GM19035 (cell line): ENCODE data around the gene SPIB.
"Not testable (repeated sequence)": the region's sequence is repeated elsewhere in the genome, so short reads cannot be mapped to it uniquely, and the experiment has no call there.

Source experiments
- ATAC-seq: cut with Tn5 transposase; IDR thresholded peaks from one replicate; pipeline ENCODE4 v1.9.1; 2021; ENCODE audit not compliant: unreplicated experiment

SPIB gene

DNA sequence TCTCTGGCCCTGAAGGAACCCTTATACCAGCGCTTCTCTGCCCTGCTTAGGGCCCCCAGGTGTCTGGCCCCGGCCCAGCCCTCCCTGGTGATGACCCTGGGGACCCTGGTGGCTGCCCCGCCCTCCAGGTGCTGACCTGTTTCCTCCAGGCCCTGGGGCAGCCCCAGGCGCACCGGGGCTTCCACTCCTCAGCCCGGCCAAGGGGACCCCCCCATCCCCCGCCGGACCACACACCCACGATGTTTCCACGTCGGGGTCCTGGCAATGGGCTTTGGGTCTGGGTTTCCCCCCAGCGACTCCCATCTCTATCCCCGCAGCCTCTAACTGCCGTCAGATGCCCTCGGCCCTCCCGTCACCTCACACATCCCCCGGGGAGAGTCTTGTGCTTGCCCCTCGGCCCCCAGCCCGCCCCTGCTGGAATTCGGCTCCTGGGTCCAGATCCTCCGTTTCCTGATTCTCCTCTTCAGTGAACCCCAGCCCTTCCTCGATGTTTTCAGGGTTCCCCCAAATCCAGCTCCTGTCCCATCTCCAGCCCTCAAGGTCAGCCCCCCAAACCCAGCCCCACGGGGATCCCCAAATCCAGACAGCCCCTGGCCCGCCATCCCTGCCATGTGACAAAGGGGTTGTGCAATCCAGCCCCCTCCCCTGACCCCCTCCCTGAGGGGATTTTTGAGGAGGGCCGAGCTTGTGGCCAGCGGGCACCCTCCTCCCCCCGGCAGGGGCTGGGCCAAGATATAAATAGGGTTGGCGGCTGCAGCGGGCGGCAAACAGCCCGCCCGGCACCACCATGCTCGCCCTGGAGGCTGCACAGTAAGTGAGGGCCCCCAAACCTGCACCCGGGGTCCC, at the start of gene SPIB:
SPIB (plus strand) TSS at position 763 of the 846 bp plus-strand sequence; CDS start at position 788, 25 bp downstream.
- ATAC-seq: no peak

DNA sequence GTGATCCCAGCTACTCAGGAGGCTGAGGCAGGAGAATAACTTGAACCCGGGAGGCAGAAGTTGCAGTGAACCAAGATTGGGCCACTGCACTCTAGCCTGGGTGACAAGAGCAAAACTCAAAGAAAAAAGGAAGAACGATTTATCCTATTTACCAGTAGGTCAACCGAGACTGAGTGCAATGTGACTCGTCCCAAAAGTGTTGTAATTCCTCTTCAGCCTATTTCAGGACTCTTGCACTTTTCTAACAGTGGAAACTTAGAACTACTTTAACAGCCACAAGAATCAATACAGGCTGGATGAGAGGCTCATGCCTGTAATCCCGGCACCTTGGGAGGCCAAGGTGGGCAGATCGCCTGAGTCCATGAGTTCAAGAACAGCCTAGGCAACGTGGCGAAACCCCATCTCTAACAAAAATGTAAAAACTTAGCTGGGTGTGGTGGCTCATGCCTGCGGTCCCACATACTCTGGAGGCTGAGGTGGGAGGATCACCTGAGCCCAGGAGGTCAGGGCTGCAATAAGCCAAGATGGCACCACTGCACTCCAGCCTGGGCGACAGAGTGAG, 46.7 kb upstream of the SPIB start:
- no peak for ATAC-seq

DNA sequence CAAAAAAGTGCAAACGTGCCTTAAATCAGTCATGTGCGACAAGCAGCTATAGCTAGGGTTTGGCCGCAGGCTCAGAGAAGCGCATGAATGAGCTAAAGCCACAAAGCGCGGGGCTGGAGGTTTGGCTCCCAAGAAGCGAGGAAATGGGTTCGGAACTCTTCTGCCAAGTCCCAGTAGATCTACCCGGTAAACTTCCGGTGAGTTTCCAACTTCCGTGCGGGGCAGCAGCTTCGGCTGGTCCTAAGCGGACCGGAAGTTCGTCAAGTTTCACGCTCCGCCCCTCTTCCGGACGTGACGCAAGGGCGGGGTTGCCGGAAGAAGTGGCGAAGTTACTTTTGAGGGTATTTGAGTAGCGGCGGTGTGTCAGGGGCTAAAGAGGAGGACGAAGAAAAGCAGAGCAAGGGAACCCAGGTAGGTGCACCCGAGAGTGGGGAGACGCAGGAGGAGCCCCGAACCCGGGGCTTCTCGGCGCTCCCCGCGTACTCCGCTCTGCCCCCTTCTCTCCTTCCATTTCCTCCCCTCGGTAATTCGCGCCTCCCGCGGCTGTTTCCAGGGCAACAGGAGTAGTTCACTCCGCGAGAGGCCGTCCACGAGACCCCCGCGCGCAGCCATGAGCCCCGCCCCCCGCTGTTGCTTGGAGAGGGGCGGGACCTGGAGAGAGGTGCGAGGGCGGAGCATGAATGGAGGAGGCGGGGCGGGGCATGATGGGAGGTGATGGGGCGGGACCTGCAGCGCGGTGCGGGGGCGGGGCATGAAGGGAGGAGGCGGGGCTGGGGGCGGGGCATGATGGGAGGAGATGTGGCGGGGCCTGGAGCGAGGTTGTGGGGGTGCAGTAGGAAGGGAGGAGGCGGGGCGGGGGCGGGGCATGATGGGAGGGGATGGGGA, 42.3 kb upstream of the SPIB start, which contains the start of gene NR1H2:
NR1H2 (plus strand) TSS at position 292 of the 885 bp plus-strand sequence. CDS start 1,149 bp downstream, outside the sequence.
- ATAC-seq: peak; percentile 87

DNA sequence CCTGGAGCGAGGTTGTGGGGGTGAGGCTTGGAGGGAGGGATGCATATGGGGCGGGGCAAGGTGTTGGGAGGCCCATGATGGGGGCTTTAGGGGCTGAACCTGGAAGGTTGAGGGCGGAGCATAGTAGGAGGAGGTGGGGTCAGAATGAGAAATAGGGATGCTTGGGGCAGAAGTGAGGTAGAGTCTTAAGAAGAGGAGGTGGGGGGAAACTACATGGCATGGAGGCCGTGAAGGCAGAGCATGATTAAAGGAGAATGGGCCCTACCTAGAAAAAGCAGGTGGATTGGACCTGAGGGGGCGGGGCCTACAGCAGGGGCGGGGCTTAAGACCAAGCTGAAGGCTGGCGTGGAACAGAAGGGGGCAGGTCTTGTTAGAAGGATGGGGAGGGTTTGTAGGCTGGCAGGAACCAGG, 41.7 kb upstream of the SPIB start:
- ATAC-seq: no peak

DNA sequence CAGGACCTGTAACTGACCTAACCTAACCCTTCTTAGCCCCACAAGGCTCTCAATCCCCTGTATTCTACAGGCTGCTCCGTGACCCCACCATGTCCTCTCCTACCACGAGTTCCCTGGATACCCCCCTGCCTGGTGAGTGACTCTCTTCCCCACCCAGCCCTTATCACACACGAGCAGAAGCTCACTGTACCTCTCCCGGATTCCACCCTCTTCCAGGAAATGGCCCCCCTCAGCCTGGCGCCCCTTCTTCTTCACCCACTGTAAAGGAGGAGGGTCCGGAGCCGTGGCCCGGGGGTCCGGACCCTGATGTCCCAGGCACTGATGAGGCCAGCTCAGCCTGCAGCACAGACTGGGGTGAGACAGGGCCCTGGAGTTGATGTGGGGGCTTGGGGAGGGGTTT, 41.2 kb upstream of the SPIB start:
- no peak for ATAC-seq

DNA sequence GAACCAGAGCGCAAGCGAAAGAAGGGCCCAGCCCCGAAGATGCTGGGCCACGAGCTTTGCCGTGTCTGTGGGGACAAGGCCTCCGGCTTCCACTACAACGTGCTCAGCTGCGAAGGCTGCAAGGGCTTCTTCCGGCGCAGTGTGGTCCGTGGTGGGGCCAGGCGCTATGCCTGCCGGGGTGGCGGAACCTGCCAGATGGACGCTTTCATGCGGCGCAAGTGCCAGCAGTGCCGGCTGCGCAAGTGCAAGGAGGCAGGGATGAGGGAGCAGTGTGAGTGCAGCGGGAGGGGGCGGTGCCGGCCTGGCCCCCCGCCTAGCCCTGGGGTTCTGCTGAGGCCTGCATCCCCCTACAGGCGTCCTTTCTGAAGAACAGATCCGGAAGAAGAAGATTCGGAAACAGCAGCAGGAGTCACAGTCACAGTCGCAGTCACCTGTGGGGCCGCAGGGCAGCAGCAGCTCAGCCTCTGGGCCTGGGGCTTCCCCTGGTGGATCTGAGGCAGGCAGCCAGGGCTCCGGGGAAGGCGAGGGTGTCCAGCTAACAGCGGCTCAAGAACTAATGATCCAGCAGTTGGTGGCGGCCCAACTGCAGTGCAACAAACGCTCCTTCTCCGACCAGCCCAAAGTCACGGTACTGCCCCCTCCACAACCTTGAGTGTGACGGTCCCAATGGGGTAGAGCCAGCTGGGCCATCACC, 40.4 kb upstream of the SPIB start:
- no peak for ATAC-seq

DNA sequence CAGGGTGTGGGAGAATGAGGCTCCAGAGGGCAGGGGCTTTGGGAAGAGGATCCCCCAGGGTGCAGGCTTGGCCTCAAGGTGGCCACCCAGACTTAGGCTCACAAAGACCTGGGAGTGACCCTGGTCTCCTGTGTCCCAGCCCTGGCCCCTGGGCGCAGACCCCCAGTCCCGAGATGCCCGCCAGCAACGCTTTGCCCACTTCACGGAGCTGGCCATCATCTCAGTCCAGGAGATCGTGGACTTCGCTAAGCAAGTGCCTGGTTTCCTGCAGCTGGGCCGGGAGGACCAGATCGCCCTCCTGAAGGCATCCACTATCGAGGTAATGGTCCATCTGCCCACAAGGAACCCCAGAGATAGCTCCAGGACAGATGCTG, 39.9 kb upstream of the SPIB start:
- no peak for ATAC-seq

DNA sequence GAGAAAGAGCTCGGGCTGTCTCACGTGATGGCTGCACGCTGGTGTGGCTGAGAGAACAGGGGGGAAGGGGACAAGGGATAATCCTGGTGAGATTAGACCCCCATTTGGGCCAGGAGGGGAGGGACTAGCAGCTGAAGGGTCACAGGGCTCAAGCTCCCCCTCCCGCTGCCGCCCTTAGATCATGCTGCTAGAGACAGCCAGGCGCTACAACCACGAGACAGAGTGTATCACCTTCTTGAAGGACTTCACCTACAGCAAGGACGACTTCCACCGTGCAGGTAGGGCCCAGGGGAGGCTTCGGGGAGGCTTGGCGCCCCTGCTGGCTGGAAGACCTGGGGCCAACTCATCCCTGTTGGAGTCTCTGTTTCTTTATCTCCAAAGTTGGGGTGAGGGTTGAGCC, 39.1 kb upstream of the SPIB start:
- ATAC-seq: no peak

DNA sequence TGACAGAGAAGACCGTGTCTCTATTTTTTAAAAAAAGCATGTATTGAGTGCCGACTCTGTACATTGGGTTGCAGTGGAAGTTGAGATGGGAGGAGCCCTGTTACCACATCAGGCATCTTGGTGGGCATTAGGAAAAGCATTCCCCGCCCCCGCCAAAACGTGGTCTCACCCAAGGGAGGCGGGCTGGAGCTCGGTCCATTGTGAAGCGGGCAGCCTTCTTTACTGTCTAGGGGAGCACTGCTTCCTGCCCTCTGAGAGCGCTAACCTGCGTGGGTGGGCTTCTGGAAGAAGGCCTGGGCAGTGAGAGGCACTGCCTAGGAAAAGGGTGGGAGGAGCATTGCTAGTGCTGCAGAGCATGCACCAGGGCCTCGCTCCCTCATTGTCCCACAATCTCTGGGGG, 38.6 kb upstream of the SPIB start:
- ATAC-seq: no peak

DNA sequence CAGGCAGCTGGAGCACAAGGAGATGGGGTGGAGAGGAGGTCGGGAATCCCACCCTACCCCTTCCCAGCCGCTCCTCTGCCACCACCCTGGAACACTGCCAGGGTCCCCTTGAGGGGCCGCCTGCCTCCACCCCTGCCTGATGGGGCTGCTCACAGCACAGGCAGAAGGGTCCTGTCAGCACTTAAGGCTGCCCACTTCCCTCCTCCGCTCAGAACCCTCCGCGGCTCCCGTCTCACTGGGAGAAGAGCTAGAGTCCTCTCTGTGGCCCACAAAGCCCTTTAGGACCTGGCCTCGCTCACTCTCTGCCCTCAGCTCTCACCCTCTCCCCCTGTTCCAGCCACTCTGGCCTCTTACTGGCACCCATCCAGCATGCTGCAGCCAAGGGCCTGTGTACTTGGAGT, 38.0 kb upstream of the SPIB start:
- no peak for ATAC-seq

DNA sequence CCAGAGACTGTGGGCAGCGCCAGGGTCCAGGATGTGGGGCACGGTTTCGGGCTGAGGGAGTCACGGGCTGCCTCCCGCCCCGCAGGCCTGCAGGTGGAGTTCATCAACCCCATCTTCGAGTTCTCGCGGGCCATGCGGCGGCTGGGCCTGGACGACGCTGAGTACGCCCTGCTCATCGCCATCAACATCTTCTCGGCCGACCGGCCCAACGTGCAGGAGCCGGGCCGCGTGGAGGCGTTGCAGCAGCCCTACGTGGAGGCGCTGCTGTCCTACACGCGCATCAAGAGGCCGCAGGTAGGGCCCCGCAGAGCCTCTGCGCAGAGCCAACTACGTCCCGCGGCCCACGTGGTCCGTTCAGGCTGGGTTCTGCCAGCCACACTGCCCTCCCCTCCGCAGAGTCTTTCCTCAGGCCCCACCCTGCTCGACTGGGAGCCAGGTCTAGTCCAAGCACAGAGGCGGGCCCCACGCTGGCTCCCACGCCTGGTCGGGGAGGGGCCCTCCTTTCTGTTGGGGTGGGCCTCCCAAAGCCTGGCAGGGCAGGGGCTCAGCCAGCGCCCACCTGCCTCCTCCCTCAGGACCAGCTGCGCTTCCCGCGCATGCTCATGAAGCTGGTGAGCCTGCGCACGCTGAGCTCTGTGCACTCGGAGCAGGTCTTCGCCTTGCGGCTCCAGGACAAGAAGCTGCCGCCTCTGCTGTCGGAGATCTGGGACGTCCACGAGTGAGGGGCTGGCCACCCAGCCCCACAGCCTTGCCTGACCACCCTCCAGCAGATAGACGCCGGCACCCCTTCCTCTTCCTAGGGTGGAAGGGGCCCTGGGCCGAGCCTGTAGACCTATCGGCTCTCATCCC, 36.6 kb upstream of the SPIB start:
- no peak for ATAC-seq

DNA sequence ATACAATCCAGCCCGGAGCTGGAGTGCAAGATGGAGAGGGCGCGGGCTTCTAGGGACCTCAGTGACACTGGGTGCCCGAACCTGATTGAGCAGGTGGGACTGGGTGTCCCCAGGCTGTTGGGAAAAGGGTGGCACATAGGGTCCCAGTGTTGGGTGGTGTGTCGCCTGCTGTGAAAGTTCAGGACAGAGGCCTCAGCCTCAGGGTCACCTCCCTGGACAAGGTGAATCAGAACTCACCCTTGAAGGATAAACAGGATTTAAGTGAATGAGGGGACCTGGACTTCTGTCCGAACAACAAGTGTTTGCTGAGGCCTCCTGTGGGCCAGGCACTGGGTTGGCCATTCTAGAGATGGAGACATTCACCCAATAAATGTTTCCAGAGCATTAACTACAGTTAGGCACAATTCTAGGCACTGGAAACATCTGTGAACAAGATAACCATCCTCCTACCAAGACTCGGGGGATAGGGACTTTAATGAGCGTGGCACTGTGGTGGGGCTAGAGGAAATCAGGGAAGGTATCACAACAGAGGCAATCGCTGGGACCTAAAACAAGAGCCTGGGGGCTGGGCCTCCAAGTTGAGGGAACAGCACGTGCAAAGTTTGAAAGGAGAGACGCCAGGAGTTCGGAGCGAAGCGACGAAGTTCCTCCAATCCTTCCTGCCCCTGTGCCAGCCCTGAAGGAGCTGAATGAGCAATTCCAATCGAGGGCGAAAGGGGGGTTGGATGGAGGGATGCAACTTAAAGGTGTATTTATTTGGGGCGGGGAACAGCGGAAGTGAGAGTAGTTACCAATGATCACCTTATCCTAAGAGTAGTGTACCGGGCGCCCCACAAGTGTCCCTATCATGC, 35.5 kb upstream of the SPIB start:
- ATAC-seq: no peak

DNA sequence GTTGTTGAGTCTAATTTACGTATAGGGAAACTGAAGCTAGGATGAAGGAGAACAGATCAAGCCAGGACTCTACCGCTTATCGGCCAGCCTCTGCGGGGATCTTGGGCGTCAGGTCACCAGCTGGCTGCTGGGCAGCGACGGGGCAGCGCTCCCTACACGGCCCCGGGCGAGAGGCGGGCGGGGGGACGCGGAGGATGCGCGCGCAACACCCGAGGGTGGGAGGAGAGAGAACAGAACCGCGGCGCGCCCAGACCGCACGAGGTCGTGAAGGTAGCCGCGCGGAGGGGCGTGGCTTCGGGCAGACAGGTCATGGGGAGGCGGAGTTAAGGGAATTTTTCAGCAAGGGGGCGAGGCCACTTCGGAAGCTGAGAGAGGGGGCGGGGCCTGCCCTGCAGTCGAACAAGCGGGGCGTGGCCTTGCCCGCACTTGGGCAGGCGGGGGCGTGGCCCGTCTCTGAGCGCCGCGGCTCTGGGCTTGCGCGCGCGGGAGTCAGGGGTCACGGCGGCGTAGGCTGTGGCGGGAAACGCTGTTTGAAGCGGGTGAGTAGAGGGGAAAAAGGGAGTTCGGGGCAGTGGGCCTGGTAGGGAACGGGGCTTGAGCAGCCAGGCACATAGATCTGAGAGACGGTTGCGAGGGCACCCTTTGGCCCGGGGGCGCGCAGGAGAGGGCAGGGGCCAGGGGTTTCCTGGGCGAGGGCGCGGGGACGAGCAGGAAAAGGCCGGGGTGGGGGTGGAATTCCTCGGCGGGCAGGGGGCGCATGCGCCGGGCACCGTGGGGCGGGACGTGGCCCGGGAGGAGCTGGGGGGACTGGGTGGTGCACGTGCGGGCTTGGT, 34.7 kb upstream of the SPIB start, which contains the start of gene POLD1:
POLD1 (plus strand) TSS at position 496 of the 833 bp plus-strand sequence. CDS start 14,505 bp downstream, outside the sequence.
- peak; percentile 89 for ATAC-seq

DNA sequence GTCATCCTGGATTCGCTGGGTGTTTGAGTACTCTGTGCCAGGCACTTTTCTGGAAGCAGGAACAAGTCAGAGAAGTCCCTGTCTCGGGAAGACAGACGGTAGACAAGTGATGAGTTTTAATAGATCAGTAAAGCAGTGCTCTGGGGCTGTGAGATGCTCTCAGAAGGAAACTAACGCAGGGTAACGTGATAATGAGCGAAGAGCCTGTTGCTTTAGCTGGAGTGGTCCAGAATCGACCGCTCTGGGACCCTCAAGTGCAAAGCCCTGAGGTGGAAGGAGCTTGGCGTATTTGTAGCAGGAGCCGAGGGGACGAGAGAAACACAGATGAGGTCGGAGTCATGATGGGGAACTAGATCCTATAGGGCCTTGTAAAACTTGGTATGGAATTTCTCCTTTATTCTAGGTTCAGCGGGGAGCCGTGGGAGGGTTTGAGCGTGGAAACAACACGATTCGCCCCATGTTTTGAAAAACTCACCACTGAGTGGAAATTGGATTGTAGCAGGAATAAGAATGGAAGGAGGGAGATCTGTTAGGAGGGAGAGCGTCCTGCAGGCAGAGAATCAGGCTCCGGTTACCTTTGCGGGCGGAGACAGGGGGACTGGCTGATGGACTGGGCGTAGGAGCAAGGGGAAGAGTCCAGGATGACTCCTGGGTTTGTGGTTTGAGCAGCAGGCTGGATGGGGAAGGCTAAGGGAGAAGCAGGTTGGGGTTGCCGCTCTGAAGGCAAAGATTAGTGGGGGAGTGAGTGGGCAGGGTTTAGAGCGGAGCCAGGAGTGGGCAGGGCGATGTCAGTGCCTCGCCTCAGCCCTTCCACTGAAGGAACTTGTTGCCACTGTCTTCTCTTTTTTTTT, 33.8 kb upstream of the SPIB start:
- no peak for ATAC-seq

DNA sequence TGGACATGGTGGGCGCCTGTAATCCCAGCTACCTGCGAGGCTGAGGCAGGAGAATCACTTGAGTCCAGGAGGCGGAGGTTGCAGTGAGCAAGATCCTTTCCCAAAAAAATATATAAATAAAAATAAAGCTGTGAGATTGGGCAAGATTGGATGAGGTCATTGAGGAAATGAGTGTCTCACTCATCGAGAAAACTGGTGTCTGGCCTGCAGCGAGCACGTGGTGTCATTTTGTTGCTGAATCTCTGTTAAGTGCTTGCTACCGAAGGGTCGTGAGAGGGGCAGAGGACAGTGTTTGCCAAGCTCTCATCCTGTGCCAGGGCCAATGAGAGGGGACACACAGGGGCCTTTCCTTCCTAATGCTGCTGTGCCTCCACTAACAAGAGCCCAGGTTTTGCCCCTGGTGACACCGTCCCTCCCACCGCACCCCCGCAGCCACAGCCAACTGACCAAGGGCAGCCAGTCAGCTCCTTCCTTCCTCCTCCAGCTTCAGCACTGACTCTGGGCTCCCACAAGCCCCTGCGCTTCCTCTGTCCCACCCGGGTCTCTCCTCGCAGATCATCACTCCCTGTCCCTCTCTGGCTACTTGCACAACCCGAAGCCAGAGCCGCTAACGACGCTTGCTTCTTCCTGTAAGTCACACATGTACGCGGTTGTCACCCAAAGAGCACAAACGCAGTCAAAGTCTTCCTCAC, 31.4 kb upstream of the SPIB start:
- no peak for ATAC-seq

DNA sequence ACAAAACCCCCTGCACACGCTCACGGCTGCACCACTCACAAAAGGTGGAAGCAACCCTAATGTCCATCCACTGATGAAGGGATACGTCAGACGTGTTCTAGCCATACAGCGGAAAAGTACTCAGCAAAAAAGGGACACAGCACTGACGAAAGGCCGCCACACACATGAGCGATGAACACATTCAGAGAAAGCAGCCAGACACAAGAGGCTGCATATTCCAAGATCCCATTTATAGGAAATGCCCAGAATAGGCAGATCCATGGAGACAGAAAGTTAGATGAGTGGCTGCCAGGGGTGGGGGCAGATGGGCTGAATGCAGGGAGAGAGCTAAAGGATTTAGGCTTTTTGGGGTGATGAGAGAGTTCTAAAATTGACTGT, 30.9 kb upstream of the SPIB start:
- ATAC-seq: no peak

DNA sequence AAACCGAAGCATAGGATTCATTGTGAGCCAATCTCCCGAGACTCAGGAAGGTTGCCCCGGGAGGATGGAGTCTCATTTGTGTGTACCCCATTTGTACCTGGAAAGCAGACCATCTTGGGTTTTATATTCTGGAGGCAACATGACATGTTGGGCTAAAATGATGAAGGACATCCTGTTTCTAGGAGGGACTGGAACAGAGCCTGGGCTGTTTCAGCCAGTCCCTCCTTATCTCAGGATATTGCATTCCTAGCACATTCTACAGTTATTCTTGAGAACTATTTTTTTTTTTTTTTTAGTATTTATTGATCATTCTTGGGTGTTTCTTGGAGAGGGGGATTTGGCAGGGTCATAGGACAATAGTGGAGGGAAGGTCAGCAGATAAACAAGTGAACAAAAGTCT, 28.4 kb upstream of the SPIB start:
- not testable (repeated sequence) for ATAC-seq
